Bronchial epithelial cell (primary cell): Measurements from ENCODE around the gene SLC45A1. TPM values are rescaled to one million over a fixed set of nuclear protein-coding genes. Genes with fewer than 3 reads are reported as not detected.

Source experiments
- DNase-seq: peaks from one replicate; pipeline ENCODE4 v3.0.0-alpha.2; 2010; ENCODE audit warnings: low read depth
- FAIRE-seq: peaks from 2 replicates; lab custom pipeline; 2011; peaks lifted over from hg19 to GRCh38; lab: Jason Lieb, UNC
- H3K27me3 ChIP-seq: 2 replicates; pipeline ENCODE4 v1.5.1; 2011; ENCODE audit warnings: low read length; ENCODE audit not compliant: control insufficient read depth, insufficient read depth
- H3K36me3 ChIP-seq: 2 replicates; pipeline ENCODE4 v1.5.1; 2011; ENCODE audit warnings: low read length; ENCODE audit not compliant: control insufficient read depth, insufficient read depth
- H3K4me3 ChIP-seq: 2 replicates; pipeline ENCODE4 v1.5.1; 2011; ENCODE audit warnings: mild to moderate bottlenecking, low read depth, low read length, control low read depth
- total RNA-seq: library from RNA; depleted of rRNA; stranded (reverse); fragments of >200 nt; gene quantifications from 2 replicates; pipeline ENCODE4 v1.2.1, GENCODE V29; 2014
- TF ChIP-seq, protein P1 (sequence below): IDR thresholded peaks from 2 replicates; pipeline ENCODE4 v1.5.1; 2011; ENCODE audit warnings: mild to moderate bottlenecking, moderate library complexity, low read length, control low read depth, inconsistent platforms; ENCODE audit not compliant: insufficient read depth, severe bottlenecking

Gene SLC45A1
- total RNA-seq, 1 donor from 2014 or later = 0.26 TPM

DNA sequence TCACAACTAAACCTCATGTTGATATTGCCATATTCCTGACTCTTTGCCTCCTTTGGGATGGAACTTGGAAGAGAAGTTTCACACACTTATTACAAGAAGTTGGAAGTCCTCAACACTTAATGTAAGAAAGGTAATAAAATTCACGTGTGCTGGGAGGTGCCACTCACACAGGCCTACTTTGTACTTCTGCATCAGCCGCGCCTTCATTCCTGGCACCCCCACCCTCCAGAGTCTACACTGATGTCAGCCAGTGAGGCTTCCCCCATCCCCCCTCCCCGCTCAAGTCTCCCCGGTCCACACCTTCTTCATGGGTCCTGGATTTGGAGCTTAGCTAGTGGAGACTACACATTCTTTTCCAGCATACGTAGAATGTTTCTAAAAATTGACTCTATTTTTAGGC, 24.8 kb upstream of the SLC45A1 start:
- Histone ChIP-seq H3K36me3 (no peaks in the 10 kb centered on the region), H3K4me3 (no peak overlapping the region), H3K27me3 (no peaks in the 10 kb centered on the region)
- no peak for DNase-seq
- FAIRE-seq = no peak
- TF ChIP-seq, protein P1, sequence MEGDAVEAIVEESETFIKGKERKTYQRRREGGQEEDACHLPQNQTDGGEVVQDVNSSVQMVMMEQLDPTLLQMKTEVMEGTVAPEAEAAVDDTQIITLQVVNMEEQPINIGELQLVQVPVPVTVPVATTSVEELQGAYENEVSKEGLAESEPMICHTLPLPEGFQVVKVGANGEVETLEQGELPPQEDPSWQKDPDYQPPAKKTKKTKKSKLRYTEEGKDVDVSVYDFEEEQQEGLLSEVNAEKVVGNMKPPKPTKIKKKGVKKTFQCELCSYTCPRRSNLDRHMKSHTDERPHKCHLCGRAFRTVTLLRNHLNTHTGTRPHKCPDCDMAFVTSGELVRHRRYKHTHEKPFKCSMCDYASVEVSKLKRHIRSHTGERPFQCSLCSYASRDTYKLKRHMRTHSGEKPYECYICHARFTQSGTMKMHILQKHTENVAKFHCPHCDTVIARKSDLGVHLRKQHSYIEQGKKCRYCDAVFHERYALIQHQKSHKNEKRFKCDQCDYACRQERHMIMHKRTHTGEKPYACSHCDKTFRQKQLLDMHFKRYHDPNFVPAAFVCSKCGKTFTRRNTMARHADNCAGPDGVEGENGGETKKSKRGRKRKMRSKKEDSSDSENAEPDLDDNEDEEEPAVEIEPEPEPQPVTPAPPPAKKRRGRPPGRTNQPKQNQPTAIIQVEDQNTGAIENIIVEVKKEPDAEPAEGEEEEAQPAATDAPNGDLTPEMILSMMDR = no peak

DNA sequence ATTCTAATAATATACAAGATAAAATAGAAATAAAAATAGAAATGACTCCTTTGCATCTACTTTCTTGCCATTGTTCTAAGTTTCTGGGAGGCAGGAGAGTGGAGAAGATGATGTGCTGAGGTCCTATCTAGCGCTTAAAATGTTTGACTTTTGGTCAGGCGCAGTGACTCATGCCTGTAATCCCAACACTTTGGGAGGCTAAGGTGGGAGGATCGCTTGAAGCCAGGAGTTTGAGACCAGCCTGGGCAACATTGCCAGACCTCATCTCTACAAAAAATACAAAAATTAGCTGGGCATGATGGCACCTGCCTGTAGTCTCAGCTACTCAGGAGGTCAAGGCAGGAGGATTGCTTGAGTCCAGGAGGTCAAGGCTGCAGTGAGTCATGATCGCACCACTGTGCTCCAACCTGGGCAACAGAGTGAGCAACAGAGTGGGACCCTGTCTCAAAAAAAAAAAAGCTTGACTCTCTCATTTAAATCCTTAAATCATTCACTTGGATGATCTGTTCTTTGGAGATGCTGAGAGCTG, 24.2 kb upstream of the SLC45A1 start:
- H3K27me3 ChIP-seq = no peaks in the 10 kb centered on the region
- DNase-seq (no peak), FAIRE-seq (no peak)
- no peaks in the 10 kb centered on the region for H3K36me3 ChIP-seq
- TF ChIP-seq, protein P1 = no peak
- H3K4me3 ChIP-seq = no peak overlapping the region

DNA sequence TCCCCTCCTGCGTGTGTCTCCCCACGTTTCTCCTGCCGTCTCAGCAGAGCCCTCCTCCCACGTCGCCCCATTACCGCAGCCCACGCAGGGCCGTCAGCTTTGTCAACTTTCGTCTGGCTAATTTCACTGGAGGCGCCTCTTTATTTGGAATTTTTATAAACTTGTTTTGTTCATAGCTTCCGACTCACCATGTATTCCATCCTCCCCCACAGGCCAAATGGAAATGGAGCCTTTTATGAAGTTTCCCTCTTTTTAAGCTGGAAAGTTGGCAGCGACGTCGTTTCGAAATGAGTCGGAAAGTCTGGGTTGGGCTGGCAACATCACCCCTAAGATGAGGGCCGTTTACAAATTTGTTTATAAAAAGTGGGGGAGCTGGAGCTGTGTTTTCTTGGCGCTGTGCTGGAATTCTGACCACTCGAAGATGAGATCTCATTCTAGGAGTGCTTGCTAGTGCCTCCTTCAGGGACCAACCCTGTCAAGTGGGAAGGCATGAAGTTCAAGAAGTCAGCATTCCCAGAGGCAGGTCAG, 23.7 kb upstream of the SLC45A1 start:
- no peak for FAIRE-seq
- no peaks in the 10 kb centered on the region for H3K36me3 ChIP-seq

DNA sequence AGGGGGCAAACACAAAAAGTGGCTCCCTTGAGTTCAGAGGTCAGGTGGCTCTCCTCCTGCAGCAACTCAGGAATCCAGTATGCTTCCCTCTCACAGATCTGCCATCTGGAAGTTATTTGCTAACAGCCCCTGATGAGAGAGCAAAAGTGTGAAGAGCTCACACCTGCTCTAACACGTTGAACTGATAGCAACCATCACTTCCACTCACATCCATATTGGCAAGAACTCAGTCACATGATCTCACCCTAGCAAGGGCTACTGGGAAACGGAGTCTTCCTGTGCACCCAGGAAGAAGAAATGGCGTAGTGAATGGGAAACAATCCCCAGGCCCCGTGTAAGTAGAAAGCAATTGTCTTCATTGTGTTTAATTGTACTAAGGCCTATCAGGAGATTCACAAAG, 20.7 kb upstream of the SLC45A1 start:
- Histone ChIP-seq H3K4me3 (no peak overlapping the region), H3K36me3 (no peaks in the 10 kb centered on the region), H3K27me3 (no peaks in the 10 kb centered on the region)
- DNase-seq (no peak), FAIRE-seq (peak; percentile 80)
- TF ChIP-seq, protein P1 = no peak

More for the DNA sequence above, 23.7 kb upstream of the SLC45A1 start:
- DNase-seq = no peak
- Histone ChIP-seq H3K4me3 (no peak overlapping the region), H3K27me3 (no peaks in the 10 kb centered on the region)
- TF ChIP-seq, protein P1 = no peak

DNA sequence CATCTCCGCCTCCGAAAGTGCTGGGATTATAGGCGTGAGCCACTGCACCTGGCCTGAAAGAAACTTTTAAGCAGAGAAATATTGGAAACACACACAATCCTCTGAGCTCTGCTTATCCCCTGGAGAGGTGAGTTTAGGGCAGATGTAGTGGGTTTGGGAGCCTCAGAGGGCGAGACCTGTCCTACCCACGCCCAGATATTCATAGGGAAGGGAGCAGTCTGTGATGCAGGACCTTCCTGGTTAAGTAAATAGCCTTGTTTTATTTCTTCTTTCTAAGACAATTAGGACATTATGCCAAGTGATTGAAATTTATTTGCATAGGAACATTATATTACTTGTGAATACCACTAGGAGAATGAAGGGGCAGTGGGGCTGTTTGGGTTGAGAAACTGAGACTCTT, 18.0 kb upstream of the SLC45A1 start:
- FAIRE-seq (no peak), DNase-seq (no peak)
- TF ChIP-seq, protein P1 = no peak
- no peak overlapping the region for H3K4me3 ChIP-seq
- H3K27me3 ChIP-seq = no peaks in the 10 kb centered on the region
- H3K36me3 ChIP-seq = no peaks in the 10 kb centered on the region
